Tibial nerve (tissue), 4 donors: Measurements from ENCODE around the gene ERI2. TPM values are rescaled to one million over a fixed set of nuclear protein-coding genes. Genes with fewer than 3 reads are reported as not detected.

ENCODE experiments used
- DNase-seq, 2 donors: peaks; one replicate each; pipeline ENCODE4 v3.0.0-alpha.2; 2019; ENCODE audit warnings: low spot score in 2 of 2
- H3K27ac ChIP-seq, 4 donors: fragments of 200-600 bp; sonication (generic) in 3 of 4; one replicate each; pipeline ENCODE4 v1.5.1; 2017 to 2019; ENCODE audit warnings: mild to moderate bottlenecking in 1 of 4
- H3K27me3 ChIP-seq, 2 donors: fragments of 200-600 bp; sonication (generic) in 1 of 2; one replicate each; pipeline versions ENCODE4 v1.5.1 to v1.6.0; 2017 to 2019
- H3K36me3 ChIP-seq, 3 donors: fragments of 200-600 bp; sonication (generic); one replicate each; pipeline ENCODE4 v1.5.1; 2018 to 2019
- H3K4me1 ChIP-seq, 4 donors: fragments of 200-600 bp; sonication (generic) in 3 of 4; one replicate each; pipeline ENCODE4 v1.5.1; 2017 to 2019
- H3K4me3 ChIP-seq, 4 donors: fragments of 200-600 bp; sonication (generic) in 3 of 4; one replicate each; pipeline ENCODE4 v1.5.1; 2017 to 2019; ENCODE audit warnings: mild to moderate bottlenecking in 1 of 4, moderate library complexity in 1 of 4
- H3K9me3 ChIP-seq, 4 donors: fragments of 200-600 bp; sonication (generic) in 3 of 4; one replicate each; pipeline ENCODE4 v1.5.1; 2017 to 2019
- EP300 ChIP-seq, 2 donors: sonication (generic); formaldehyde crosslinking; IDR thresholded peaks; one replicate each; pipeline ENCODE4 v1.6.1; 2017; ENCODE audit warnings: antibody characterized with exemption in 2 of 2, mild to moderate bottlenecking in 1 of 2
- POLR2A ChIP-seq, 2 donors: fragments of 450-650 bp; IDR thresholded peaks; one replicate each; pipeline ENCODE4 v1.6.1; 2017; ENCODE audit warnings: antibody characterized with exemption in 2 of 2, mild to moderate bottlenecking in 2 of 2, moderate library complexity in 2 of 2
- WGBS, 2 donors: methylation state at CpG; one replicate each; pipeline ENCODE4 v1.1.5; 2018; 5-methylcytosine and 5-hydroxymethylcytosine counted together
- small RNA-seq: library from RNA; depleted of rRNA; stranded (forward); fragments of <200 nt; gene quantifications from one replicate; pipeline ENCODE3, GENCODE V24; 2016
- total RNA-seq, 4 donors: library from RNA; depleted of rRNA; stranded (reverse); fragments of >200 nt; gene quantifications; one replicate each; pipeline ENCODE4 v1.1.0, GENCODE V29; 2016
- TF ChIP-seq, protein P1 (sequence below), 5 experiments: fragments of 200-600 bp in 3 of 5; fragments of 450-650 bp in 2 of 5; sonication (generic) in 3 of 5; IDR thresholded peaks; one replicate each; pipeline ENCODE4 v1.5.1; 2016 to 2019; ENCODE audit warnings: antibody characterized with exemption in 5 of 5, mild to moderate bottlenecking in 3 of 5, moderate library complexity in 2 of 5

Gene ERI2
- total RNA-seq, 4 donors from 2014 or later, result 7.8 to 29.7 (median 19.0) TPM

DNA sequence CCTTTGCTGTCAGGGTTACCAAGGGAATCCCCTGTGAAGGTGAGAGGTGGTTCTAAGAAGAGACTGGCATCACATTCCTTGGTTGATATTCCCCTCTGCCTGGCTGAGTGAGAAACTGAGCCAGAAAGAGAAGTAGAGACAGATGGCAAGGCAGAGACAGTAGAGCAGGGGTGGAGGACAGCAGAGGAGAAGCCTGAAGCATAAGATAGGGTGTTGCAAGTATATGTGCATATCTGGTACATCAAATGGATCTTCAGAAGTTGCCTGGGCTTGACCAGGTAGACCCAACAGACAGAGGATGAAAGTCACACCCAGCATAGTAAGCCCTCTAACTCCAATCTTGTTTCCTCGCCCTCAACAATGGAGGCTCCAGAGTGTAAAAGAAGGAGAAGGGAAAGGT lies 56.8 kb downstream of the ERI2 start:
- H3K4me3 ChIP-seq, result no peak overlapping the region
- WGBS, 2 donors, result 75 to 88% methylated on average over 1 of the region's 1 CpG
- H3K9me3 ChIP-seq, result peaks cover 0 to 18% (median 4%) of the 10 kb centered on the region in 4 donors
- DNase-seq, result no peak
- H3K27me3 ChIP-seq, result no peaks in the 10 kb centered on the region
- H3K4me1 ChIP-seq, result no peaks in the 10 kb centered on the region
- TF ChIP-seq, protein P1, sequence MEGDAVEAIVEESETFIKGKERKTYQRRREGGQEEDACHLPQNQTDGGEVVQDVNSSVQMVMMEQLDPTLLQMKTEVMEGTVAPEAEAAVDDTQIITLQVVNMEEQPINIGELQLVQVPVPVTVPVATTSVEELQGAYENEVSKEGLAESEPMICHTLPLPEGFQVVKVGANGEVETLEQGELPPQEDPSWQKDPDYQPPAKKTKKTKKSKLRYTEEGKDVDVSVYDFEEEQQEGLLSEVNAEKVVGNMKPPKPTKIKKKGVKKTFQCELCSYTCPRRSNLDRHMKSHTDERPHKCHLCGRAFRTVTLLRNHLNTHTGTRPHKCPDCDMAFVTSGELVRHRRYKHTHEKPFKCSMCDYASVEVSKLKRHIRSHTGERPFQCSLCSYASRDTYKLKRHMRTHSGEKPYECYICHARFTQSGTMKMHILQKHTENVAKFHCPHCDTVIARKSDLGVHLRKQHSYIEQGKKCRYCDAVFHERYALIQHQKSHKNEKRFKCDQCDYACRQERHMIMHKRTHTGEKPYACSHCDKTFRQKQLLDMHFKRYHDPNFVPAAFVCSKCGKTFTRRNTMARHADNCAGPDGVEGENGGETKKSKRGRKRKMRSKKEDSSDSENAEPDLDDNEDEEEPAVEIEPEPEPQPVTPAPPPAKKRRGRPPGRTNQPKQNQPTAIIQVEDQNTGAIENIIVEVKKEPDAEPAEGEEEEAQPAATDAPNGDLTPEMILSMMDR (IDR thresholded peaks at IDR 0.05), result no peak
- no peak for TF ChIP-seq EP300 (IDR thresholded peaks at IDR 0.05)
- TF ChIP-seq POLR2A (IDR thresholded peaks at IDR 0.05), result no peak
- no peak overlapping the region for H3K27ac ChIP-seq
- no peaks in the 10 kb centered on the region for H3K36me3 ChIP-seq

DNA sequence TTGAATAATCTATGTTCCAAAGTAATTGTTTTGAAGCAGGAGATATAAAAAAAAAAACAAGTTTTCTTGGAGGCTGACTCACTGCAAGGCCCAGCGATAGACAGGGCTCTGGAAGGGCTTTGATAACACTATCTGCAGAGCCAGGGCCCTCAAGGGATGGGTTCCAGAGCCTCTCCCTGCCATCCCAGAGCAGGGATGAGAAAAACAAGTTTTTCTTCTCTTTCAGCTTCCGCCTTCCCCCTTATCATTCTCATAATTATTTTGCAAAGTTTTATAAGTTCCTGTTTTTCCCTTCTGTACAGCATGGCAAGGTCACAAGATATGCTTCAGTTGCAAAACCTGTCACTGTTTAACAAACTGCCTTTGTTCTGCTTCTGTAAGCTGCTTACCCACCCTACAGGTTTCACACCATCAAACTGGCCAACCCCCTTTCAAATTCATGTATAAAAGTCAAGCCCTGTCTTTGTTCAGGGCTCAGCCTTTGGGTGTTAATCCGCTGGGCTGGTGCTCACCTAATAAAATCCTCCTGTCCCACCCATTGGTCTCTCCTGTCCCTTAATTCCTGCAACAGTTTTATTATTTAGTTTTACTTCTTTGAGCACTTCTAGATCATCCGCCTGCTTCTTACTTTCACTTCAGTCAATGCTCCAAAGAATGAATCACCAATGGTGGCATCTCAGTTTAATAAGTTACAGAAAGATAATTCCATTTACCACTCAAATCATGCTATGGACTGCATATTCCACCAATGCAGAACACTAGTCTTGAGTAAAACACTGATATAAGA lies 59.0 kb downstream of the ERI2 start:
- no peak overlapping the region for H3K27ac ChIP-seq
- peaks cover 0 to 18% (median 4%) of the 10 kb centered on the region in 4 donors for H3K9me3 ChIP-seq
- no peak overlapping the region for H3K4me3 ChIP-seq
- H3K27me3 ChIP-seq, result no peaks in the 10 kb centered on the region
- DNase-seq, result no peak
- H3K36me3 ChIP-seq, result no peaks in the 10 kb centered on the region
- TF ChIP-seq, protein P1 (IDR thresholded peaks at IDR 0.05), result no peak
- TF ChIP-seq EP300 (IDR thresholded peaks at IDR 0.05) (no peak), POLR2A (IDR thresholded peaks at IDR 0.05) (no peak)
- peaks cover 0 to under 1% (median under 1%) of the 10 kb centered on the region in 4 donors for H3K4me1 ChIP-seq
- WGBS, 2 donors, result 84 to 89% methylated on average over 4 of the region's 4 CpGs

DNA sequence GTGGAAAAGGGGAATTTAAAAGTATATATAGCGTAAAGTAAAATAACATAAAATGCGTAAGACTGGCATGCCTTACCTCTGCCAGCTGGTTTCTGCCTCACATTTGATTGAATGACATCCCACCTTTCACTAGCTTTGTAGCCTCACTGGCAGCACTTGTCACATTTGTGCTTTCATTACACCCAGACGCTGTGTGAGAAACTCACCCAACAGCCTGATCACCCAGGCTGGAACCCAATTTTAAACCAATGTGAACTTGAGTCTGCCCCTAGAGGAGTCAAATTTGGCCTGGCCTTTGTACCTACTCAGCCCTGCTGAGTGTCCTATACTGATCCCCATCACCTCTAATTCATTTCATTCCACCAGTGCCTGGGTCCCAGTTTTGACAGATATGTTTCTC lies 59.8 kb downstream of the ERI2 start:
- H3K27me3 ChIP-seq, result no peaks in the 10 kb centered on the region
- H3K27ac ChIP-seq, result no peak overlapping the region
- TF ChIP-seq, protein P1 (IDR thresholded peaks at IDR 0.05), result no peak
- TF ChIP-seq EP300 (IDR thresholded peaks at IDR 0.05) (no peak), POLR2A (IDR thresholded peaks at IDR 0.05) (no peak)
- H3K4me1 ChIP-seq, result peaks cover 0 to 5% (median 3%) of the 10 kb centered on the region in 4 donors
- DNase-seq, result no peak
- H3K9me3 ChIP-seq, result peaks cover 0 to 18% (median 4%) of the 10 kb centered on the region in 4 donors
- no peaks in the 10 kb centered on the region for H3K36me3 ChIP-seq
- no peak overlapping the region for H3K4me3 ChIP-seq
- 95% methylated on average over 3 of the region's 3 CpGs for WGBS, 2 donors

Small RNA genes lying within 50 kb of the gene (small RNA-seq; reads per million reads assigned to genes)
- not detected for gene RF00618
- not detected for gene RNU6-944P

Other genes starting within 250 kb of the ERI2 start
- under 1 TPM in 1 of 4 donors, not detected in 3; 0.21 TPM for gene ACSM2B, start 230.1 kb downstream of the ERI2 start, total RNA-seq
- gene ACSM1, start 108.8 kb downstream of the ERI2 start, total RNA-seq, result under 1 TPM in 1 of 4 donors, not detected in 3; 0.98 TPM
- 10 to 100 TPM; 33.6 to 58.4 (median 49.8) TPM for gene THUMPD1, start 64.7 kb downstream of the ERI2 start, total RNA-seq
- 1 to 10 TPM; 1.2 to 2.5 (median 1.6) TPM for gene ACSM3, start 42.5 kb downstream of the ERI2 start, total RNA-seq
- 1 to 10 TPM; 1.5 to 5.9 (median 4.1) TPM for gene REXO5, start 55 bp upstream of the ERI2 start, total RNA-seq
- 10 to 100 TPM; 28.8 to 37.5 (median 29.3) TPM for gene DCUN1D3, start 93.9 kb upstream of the ERI2 start, total RNA-seq
- 10 to 100 TPM; 30.6 to 67.3 (median 39.4) TPM for gene LYRM1, start 94.3 kb upstream of the ERI2 start, total RNA-seq